PC-9 (cell line): ENCODE data around the gene CEP135. TPM values are rescaled to one million over a fixed set of nuclear protein-coding genes. Genes with fewer than 3 reads are reported as not detected.
"Not testable (repeated sequence)": the region's sequence is repeated elsewhere in the genome, so short reads cannot be mapped to it uniquely, and the experiment has no call there.

Source experiments
- BruUV-seq: library from RNA; stranded (reverse); fragments of 400-500 nt; replicated peaks from 2 replicates; lab custom pipeline; 2021; lab: Mats Ljungman, UMichigan
- CTCF ChIA-PET: fragments of 300-600 bp; sonication (Branson Sonifier 250); formaldehyde crosslinking; loops from one replicate; lab custom pipeline; 2022; ENCODE audit warnings: antibody characterized with exemption; lab: Charles Lee
- POLR2A ChIA-PET: fragments of 300-600 bp; sonication (Branson Sonifier 250); formaldehyde crosslinking; loops from one replicate; lab custom pipeline; 2022; ENCODE audit warnings: antibody characterized with exemption; ENCODE audit not compliant: unreplicated experiment; lab: Charles Lee
- DNase-seq, 2 experiments: peaks; one replicate each; pipeline versions ENCODE4 v3.0.0 to v3.0.0-alpha.2; 2015 to 2022; ENCODE audit warnings: mixed read lengths in 1 of 2
- H2AFZ ChIP-seq: fragments of 200-600 bp; sonication (generic); 2 replicates; pipeline ENCODE4 v1.8.1; 2017; ENCODE audit warnings: antibody characterized with exemption
- H3F3A ChIP-seq: fragments of 200-600 bp; sonication (generic); 2 replicates; pipeline ENCODE4 v1.8.1; 2017; ENCODE audit warnings: antibody characterized with exemption, mild to moderate bottlenecking, low read depth; ENCODE audit not compliant: insufficient read depth
- H3K27ac ChIP-seq: fragments of 200-600 bp; sonication (generic); 2 replicates; pipeline ENCODE4 v1.6.1; 2016; ENCODE audit warnings: mixed run types
- H3K27me3 ChIP-seq: fragments of 200-600 bp; sonication (generic); 2 replicates; pipeline ENCODE4 v1.6.1; 2016; ENCODE audit warnings: low read depth, mixed run types; ENCODE audit not compliant: insufficient read depth
- H3K36me3 ChIP-seq: fragments of 200-600 bp; sonication (generic); 2 replicates; pipeline ENCODE4 v1.6.1; 2016; ENCODE audit warnings: low read depth, mixed run types
- H3K4me1 ChIP-seq: fragments of 200-600 bp; sonication (generic); replicated peaks from 2 replicates; pipeline ENCODE4 v1.6.1; 2016; ENCODE audit warnings: mixed run types; ENCODE audit not compliant: insufficient read depth
- H3K4me2 ChIP-seq: fragments of 200-600 bp; sonication (generic); 2 replicates; pipeline ENCODE4 v1.6.1; 2017; ENCODE audit warnings: mixed run types
- H3K4me3 ChIP-seq: fragments of 200-600 bp; sonication (generic); 2 replicates; pipeline ENCODE4 v1.6.1; 2016; ENCODE audit warnings: mixed run types
- H3K79me2 ChIP-seq: fragments of 200-600 bp; sonication (generic); 2 replicates; pipeline ENCODE4 v1.6.1; 2017; ENCODE audit warnings: low read depth, mixed run types
- H3K9me2 ChIP-seq: fragments of 200-600 bp; sonication (generic); 2 replicates; pipeline ENCODE4 v1.8.1; 2017; ENCODE audit warnings: mild to moderate bottlenecking; ENCODE audit not compliant: insufficient read depth
- H3K9me3 ChIP-seq: fragments of 200-600 bp; sonication (generic); 2 replicates; pipeline ENCODE4 v1.8.1; 2016; ENCODE audit warnings: low read depth; ENCODE audit not compliant: insufficient read depth
- H4K20me1 ChIP-seq: fragments of 200-600 bp; sonication (generic); 2 replicates; pipeline ENCODE4 v1.8.1; 2017; ENCODE audit not compliant: insufficient read depth
- EZH2 ChIP-seq: fragments of 200-600 bp; sonication (generic); IDR thresholded peaks from 2 replicates; pipeline ENCODE4 v1.8.0; 2017; ENCODE audit warnings: antibody characterized with exemption, low read depth
- intact Hi-C: fragments of 100-400 bp; cut with micrococcal nuclease; formaldehyde crosslinking; loops from one replicate; pipeline ENCODE4 v1.10.0; 2022; ENCODE audit not compliant: unreplicated experiment
- total RNA-seq: library from RNA; stranded (reverse); gene quantifications from 2 replicates; pipeline ENCODE4 v1.2.3, GENCODE V29; 2021
- TF ChIP-seq, protein P1 (sequence below): fragments of 200-600 bp; sonication (generic); conservative IDR thresholded peaks from 2 replicates; pipeline ENCODE4 v1.6.1; 2017; ENCODE audit warnings: mixed run types, antibody characterized with exemption, mild to moderate bottlenecking, moderate library complexity

CEP135 gene
- total RNA-seq, 1 experiment from 2014 or later, result 8.8 TPM

DNA sequence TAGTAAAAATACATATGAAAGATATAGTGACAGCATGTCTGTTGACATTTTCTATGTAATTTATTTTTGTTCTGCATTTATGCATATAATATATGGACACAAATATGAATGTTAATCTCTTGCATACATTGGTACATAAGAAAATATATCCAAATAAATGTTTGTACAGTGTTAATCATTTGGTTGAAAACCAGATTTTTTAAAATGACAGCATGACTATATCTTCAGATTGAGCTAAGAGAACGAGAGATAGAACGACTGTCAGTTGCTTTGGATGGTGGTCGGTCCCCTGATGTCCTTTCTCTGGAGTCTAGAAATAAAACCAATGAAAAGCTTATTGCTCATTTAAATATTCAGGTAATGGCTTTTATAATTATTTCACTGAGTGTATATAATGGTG lies 15.3 kb downstream of the CEP135 start:
- no peaks in the 10 kb centered on the region for H3K9me3 ChIP-seq
- ChIA-PET POLR2A (no interaction called here), CTCF (no interaction called here)
- H3K27ac ChIP-seq, result no peak overlapping the region
- BruUV-seq, result no TSS peak
- no peaks in the 10 kb centered on the region for H3K27me3 ChIP-seq
- H3K9me2 ChIP-seq, result no peaks in the 10 kb centered on the region
- H4K20me1 ChIP-seq, result no peaks in the 10 kb centered on the region
- no peaks in the 10 kb centered on the region for H3K79me2 ChIP-seq
- H2AFZ ChIP-seq, result no peak overlapping the region
- intact Hi-C loops, result no loop called here
- TF ChIP-seq, protein P1, sequence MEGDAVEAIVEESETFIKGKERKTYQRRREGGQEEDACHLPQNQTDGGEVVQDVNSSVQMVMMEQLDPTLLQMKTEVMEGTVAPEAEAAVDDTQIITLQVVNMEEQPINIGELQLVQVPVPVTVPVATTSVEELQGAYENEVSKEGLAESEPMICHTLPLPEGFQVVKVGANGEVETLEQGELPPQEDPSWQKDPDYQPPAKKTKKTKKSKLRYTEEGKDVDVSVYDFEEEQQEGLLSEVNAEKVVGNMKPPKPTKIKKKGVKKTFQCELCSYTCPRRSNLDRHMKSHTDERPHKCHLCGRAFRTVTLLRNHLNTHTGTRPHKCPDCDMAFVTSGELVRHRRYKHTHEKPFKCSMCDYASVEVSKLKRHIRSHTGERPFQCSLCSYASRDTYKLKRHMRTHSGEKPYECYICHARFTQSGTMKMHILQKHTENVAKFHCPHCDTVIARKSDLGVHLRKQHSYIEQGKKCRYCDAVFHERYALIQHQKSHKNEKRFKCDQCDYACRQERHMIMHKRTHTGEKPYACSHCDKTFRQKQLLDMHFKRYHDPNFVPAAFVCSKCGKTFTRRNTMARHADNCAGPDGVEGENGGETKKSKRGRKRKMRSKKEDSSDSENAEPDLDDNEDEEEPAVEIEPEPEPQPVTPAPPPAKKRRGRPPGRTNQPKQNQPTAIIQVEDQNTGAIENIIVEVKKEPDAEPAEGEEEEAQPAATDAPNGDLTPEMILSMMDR, result no peak
- no peak for TF ChIP-seq EZH2
- H3K36me3 ChIP-seq, result no peaks in the 10 kb centered on the region
- no peaks in the 10 kb centered on the region for H3F3A ChIP-seq
- H3K4me2 ChIP-seq, result no peak overlapping the region
- H3K4me3 ChIP-seq, result no peak overlapping the region
- H3K4me1 ChIP-seq, result no peaks in the 10 kb centered on the region
- DNase-seq, result no peak

- POLR2A ChIA-PET, result no interaction called here
These were observed 16.8 kb downstream of the CEP135 start for GRCh38 chr4:55965585-55965984.

DNA sequence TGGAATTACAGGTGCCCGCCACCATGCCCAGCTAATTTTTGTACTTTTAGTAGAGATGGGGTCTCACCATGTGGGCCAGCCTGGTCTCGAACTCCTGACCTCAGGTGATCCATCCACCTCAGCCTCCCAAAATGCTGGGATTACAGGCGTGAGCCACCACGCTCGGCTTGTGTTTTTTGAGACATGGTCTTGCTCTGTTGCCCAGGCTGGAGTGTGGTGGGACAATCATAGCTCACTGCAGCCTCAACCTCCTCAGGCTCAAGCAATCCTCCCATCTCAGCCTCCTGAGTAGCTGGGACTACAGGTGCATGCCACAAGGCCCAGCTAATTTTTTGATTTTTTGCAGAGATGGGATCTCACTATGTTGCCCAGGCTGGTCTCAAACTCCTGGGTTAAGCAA lies 17.6 kb downstream of the CEP135 start:
- BruUV-seq, H3K79me2 ChIP-seq, H3K4me1 ChIP-seq, H3K4me2 ChIP-seq, H3K4me3 ChIP-seq, POLR2A ChIA-PET, CTCF ChIA-PET, H4K20me1 ChIP-seq, DNase-seq, H3K9me2 ChIP-seq, H2AFZ ChIP-seq, H3F3A ChIP-seq, H3K9me3 ChIP-seq, H3K27me3 ChIP-seq, intact Hi-C loops, H3K36me3 ChIP-seq, H3K27ac ChIP-seq: not testable (repeated sequence)

More at GRCh38 chr4:55965585-55965984, 16.8 kb downstream of the CEP135 start:
- Histone ChIP-seq H3K9me2 (no peaks in the 10 kb centered on the region), H3K27ac (no peak overlapping the region), H3K4me2 (no peak overlapping the region), H3K4me1 (no peaks in the 10 kb centered on the region), H3K36me3 (no peaks in the 10 kb centered on the region), H4K20me1 (no peaks in the 10 kb centered on the region), H3K9me3 (no peaks in the 10 kb centered on the region), H3K79me2 (no peaks in the 10 kb centered on the region), H2AFZ (no peak overlapping the region), H3F3A (no peaks in the 10 kb centered on the region), H3K4me3 (no peak overlapping the region), H3K27me3 (no peaks in the 10 kb centered on the region)
- TF ChIP-seq, protein P1, result no peak
- TF ChIP-seq EZH2, result no peak
- intact Hi-C loops, result no loop called here
- CTCF ChIA-PET, result no interaction called here
- no peak for DNase-seq
- no TSS peak for BruUV-seq

DNA sequence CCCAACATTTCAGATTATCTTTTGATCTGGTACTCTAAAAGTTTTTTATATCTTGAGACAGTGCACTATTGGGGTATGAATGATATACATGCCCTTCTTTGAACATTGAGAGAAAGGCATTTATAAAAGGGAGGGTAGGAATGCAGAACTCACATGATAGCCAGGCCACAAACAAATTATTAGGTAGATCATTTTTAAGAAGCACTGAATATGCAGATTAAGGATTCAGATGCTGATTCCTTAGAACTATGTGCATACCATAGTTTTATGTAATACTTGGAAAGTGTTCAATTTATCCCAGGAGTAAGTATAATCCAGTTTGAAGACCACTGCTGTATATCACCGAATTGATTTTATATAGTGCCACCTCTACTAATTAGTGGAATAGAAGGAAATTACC lies 18.6 kb downstream of the CEP135 start:
- intact Hi-C loops, result no loop called here
- H3K4me2 ChIP-seq, result no peak overlapping the region
- TF ChIP-seq, protein P1, result no peak
- TF ChIP-seq EZH2, result no peak
- no TSS peak for BruUV-seq
- H3K9me3 ChIP-seq, result no peaks in the 10 kb centered on the region
- H3K79me2 ChIP-seq, result no peaks in the 10 kb centered on the region
- H3K36me3 ChIP-seq, result no peaks in the 10 kb centered on the region
- no peaks in the 10 kb centered on the region for H3F3A ChIP-seq
- H2AFZ ChIP-seq, result no peak overlapping the region
- no peaks in the 10 kb centered on the region for H3K27me3 ChIP-seq
- H4K20me1 ChIP-seq, result no peaks in the 10 kb centered on the region
- no peak overlapping the region for H3K27ac ChIP-seq
- CTCF ChIA-PET, result no interaction called here
- H3K4me1 ChIP-seq, result no peaks in the 10 kb centered on the region
- H3K9me2 ChIP-seq, result no peaks in the 10 kb centered on the region
- POLR2A ChIA-PET, result no interaction called here
- no peak overlapping the region for H3K4me3 ChIP-seq
- DNase-seq, result no peak
